Progenitor cell of endocrine pancreas (in vitro differentiated cells): Measurements from ENCODE around the gene IGFBPL1. TPM values are rescaled to one million over a fixed set of nuclear protein-coding genes. Genes with fewer than 3 reads are reported as not detected.
A peak's percentile ranks its signal among the peaks of the same experiment; 100 is the strongest.

Experiments used
- DNase-seq: peaks from one replicate; pipeline ENCODE4 v3.0.0; 2021; ENCODE audit warnings: low spot score; ENCODE audit not compliant: unreplicated experiment
- H3K27ac Mint-ChIP-seq: 2 replicates; pipeline ENCODE4 v1.8.0; 2021; ENCODE audit warnings: mild to moderate bottlenecking, moderate library complexity, mixed read lengths
- H3K27me3 Mint-ChIP-seq: 2 replicates; pipeline ENCODE4 v1.8.0; 2021; ENCODE audit warnings: mixed read lengths
- H3K36me3 Mint-ChIP-seq: 2 replicates; pipeline ENCODE4 v1.8.0; 2022; ENCODE audit warnings: mixed read lengths; ENCODE audit not compliant: insufficient read depth
- H3K4me1 Mint-ChIP-seq: 2 replicates; pipeline ENCODE4 v1.8.0; 2021; ENCODE audit warnings: low read depth, mixed read lengths
- H3K4me3 Mint-ChIP-seq: 2 replicates; pipeline ENCODE4 v1.8.0; 2021; ENCODE audit warnings: low read depth, mild to moderate bottlenecking, moderate library complexity, mixed read lengths
- H3K9me3 Mint-ChIP-seq: 2 replicates; pipeline ENCODE4 v1.8.0; 2021; ENCODE audit warnings: low read depth, mixed read lengths
- total RNA-seq: library from RNA; stranded (reverse); gene quantifications from 2 replicates; pipeline ENCODE4 v1.2.1, GENCODE V29; 2021
- TF ChIP-seq, protein P1 (sequence below): fragments of 200-600 bp; sonication (generic); IDR thresholded peaks from one replicate; pipeline ENCODE4 v1.5.0; 2021; ENCODE audit warnings: antibody characterized with exemption, mild to moderate bottlenecking; ENCODE audit not compliant: unreplicated experiment

Gene IGFBPL1
- total RNA-seq, 1 donor from 2014 or later = 4.7 TPM

DNA sequence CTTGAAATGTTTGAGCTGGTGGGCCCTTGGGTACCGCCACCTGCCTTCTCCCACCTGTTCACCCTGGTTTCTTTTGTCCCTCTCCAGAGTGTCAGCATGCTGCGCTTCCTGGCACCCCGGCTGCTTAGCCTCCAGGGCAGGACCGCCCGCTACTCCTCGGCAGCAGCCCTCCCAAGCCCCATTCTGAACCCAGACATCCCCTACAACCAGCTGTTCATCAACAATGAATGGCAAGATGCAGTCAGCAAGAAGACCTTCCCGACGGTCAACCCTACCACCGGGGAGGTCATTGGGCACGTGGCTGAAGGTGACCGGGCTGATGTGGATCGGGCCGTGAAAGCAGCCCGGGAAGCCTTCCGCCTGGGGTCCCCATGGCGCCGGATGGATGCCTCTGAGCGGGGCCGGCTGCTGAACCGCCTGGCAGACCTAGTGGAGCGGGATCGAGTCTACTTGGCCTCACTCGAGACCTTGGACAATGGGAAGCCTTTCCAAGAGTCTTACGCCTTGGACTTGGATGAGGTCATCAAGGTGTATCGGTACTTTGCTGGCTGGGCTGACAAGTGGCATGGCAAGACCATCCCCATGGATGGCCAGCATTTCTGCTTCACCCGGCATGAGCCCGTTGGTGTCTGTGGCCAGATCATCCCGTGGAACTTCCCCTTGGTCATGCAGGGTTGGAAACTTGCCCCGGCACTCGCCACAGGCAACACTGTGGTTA, 28.4 kb downstream of the IGFBPL1 start:
- DNase-seq = no peak
- no peaks in the 10 kb centered on the region for H3K9me3 Mint-ChIP-seq
- peaks cover 18% of the 10 kb centered on the region for H3K36me3 Mint-ChIP-seq
- H3K27me3 Mint-ChIP-seq = no peaks in the 10 kb centered on the region
- TF ChIP-seq, protein P1, sequence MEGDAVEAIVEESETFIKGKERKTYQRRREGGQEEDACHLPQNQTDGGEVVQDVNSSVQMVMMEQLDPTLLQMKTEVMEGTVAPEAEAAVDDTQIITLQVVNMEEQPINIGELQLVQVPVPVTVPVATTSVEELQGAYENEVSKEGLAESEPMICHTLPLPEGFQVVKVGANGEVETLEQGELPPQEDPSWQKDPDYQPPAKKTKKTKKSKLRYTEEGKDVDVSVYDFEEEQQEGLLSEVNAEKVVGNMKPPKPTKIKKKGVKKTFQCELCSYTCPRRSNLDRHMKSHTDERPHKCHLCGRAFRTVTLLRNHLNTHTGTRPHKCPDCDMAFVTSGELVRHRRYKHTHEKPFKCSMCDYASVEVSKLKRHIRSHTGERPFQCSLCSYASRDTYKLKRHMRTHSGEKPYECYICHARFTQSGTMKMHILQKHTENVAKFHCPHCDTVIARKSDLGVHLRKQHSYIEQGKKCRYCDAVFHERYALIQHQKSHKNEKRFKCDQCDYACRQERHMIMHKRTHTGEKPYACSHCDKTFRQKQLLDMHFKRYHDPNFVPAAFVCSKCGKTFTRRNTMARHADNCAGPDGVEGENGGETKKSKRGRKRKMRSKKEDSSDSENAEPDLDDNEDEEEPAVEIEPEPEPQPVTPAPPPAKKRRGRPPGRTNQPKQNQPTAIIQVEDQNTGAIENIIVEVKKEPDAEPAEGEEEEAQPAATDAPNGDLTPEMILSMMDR = no peak
- H3K27ac Mint-ChIP-seq = no peak overlapping the region
- peaks cover 19% of the 10 kb centered on the region for H3K4me1 Mint-ChIP-seq
- no peak overlapping the region for H3K4me3 Mint-ChIP-seq

DNA sequence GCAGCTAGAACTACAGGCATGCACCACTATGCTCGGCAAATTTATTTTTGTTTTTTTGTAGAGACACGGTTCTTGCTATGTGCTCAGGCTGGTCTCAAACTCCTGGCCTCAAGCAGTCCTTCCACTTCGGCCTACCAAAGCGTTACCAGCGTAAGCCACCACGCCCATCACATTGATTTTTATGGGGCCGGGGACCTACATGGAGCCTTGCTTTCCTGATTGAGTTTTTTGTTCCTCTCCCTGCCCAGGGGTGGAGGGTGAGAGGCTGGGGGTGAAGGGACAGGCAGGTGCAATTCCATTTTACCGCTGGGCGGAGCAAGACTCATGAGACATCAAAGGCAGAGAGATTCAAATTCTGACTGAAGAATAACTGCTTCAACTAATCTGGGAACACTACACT, 29.8 kb downstream of the IGFBPL1 start:
- Mint-ChIP-seq H3K4me3 (peak overlapping the region; percentile 33), H3K4me1 (peaks cover 27% of the 10 kb centered on the region), H3K36me3 (peaks cover 18% of the 10 kb centered on the region), H3K27ac (no peak overlapping the region), H3K9me3 (no peaks in the 10 kb centered on the region), H3K27me3 (no peaks in the 10 kb centered on the region)
- DNase-seq = no peak
- TF ChIP-seq, protein P1 = no peak

DNA sequence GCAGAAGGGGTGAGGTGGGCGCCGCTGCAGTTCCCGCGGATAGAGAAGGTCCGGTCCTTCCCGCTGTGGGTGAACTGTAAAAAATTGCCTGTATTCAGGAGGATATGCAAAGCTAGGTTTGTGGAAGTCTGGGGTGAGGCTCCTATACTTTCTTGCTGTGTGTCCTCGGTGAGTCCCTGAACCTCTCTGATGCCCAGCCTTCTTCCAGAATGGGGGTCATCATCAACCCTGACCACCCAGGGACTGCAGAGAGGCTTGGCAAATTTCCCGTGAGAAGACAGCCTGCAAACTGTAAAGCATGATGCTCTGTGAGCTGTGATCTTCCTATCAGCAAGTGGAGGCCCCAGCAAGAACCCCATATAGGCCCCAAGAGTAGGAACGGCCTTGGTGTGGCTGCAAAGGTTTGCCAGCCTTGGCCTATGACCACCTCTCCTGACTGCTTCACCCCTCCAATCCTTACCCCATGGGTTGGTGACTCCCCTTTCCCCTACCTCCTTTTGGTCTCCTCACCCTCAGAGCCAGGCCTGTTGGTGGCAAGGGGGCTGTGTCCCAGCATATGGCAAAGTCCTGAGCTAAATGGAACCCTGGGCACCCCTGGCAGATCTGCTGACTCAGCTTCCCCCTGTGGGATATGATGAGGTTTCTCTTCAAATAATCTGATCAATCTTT, 31.0 kb downstream of the IGFBPL1 start:
- Mint-ChIP-seq H3K36me3 (peaks cover 17% of the 10 kb centered on the region), H3K9me3 (no peaks in the 10 kb centered on the region), H3K27ac (peak overlapping the region; percentile 93), H3K4me1 (peaks cover 30% of the 10 kb centered on the region), H3K4me3 (peak overlapping the region; percentile 95), H3K27me3 (no peaks in the 10 kb centered on the region)
- TF ChIP-seq, protein P1 = no peak
- DNase-seq = no peak

DNA sequence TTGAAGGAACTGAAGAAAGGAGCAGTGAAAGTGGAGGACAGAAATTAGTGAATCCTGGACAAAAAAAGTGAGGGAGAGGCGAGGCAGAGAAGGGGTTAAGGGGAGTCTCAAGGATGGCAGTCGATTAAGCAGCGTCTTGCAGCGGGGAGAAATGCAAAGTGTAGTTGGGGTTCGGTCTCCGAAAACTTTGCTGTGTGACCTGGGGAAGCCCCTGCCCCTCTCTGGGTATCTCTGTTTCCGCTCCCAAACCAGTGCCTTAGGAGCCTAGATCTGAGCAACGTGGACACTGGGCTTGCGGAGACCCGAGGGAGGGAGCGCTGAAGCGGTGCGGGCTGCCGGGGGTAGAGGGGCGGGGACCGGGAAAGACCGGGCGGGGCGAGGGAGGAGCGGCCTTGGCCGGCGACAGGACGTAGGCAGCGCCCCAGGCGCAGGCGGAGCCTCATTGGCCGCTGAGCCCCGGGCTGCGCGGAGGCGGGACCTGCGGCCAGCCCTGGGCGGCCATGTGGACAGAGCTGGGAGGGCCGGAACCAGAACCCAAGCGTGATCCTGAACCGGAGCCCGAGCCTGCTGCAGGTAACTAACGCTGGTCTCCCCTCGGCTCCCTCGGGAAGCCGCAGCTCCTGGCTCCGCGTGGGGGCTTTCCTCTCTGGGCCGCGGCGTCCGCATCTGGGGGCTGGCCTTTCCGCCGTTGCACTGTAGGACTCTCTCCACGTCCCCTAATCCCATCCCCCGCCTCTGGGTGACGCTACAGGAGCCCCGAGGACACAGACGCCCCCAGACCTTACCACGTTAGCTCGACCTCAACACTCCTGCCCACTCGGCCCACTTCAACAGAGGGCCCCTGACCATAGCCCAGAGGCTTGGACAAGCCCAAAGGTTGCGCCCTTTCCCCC, 31.8 kb downstream of the IGFBPL1 start, which contains the start of gene ALDH1B1:
Gene ALDH1B1 (plus strand): TSS at position 468 of the 893 bp plus-strand sequence. CDS start 3,047 bp downstream, outside the sequence.
- Mint-ChIP-seq H3K4me3 (peak within 1 kb of the TSS; percentile 95), H3K27me3 (no peaks in the 10 kb centered on the region)

More for the DNA sequence above, 31.8 kb downstream of the IGFBPL1 start, which contains the start of gene ALDH1B1:
- peaks cover 30% of the 10 kb centered on the region for H3K4me1 Mint-ChIP-seq
- H3K27ac Mint-ChIP-seq = peak within 1 kb of the TSS; percentile 93
- TF ChIP-seq, protein P1 = peak; percentile 39
- H3K36me3 Mint-ChIP-seq = peaks cover 11% of the 10 kb centered on the region
- peak; percentile 77 for DNase-seq
- H3K9me3 Mint-ChIP-seq = no peaks in the 10 kb centered on the region
